HS-5 (cell line): ENCODE data around the gene RTKN.
A peak's percentile ranks its signal among the peaks of the same experiment; 100 is the strongest.
"Not testable (repeated sequence)": the region's sequence is repeated elsewhere in the genome, so short reads cannot be mapped to it uniquely, and the experiment has no call there.

ENCODE experiments used
- DNase-seq: peaks from one replicate; pipeline ENCODE4 v3.0.0-alpha.2; 2012; ENCODE audit warnings: low read depth

Gene RTKN, protein sequence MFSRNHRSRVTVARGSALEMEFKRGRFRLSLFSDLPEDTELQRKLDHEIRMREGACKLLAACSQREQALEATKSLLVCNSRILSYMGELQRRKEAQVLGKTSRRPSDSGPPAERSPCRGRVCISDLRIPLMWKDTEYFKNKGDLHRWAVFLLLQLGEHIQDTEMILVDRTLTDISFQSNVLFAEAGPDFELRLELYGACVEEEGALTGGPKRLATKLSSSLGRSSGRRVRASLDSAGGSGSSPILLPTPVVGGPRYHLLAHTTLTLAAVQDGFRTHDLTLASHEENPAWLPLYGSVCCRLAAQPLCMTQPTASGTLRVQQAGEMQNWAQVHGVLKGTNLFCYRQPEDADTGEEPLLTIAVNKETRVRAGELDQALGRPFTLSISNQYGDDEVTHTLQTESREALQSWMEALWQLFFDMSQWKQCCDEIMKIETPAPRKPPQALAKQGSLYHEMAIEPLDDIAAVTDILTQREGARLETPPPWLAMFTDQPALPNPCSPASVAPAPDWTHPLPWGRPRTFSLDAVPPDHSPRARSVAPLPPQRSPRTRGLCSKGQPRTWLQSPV

GRCh38 chr2:74441690-74442482 lies at the start of gene RTKN:
Gene RTKN, minus strand, starts transcription at chr2:74441937. Its CDS starts 121 bp downstream, at chr2:74441816.
- DNase-seq: no peak

DNA sequence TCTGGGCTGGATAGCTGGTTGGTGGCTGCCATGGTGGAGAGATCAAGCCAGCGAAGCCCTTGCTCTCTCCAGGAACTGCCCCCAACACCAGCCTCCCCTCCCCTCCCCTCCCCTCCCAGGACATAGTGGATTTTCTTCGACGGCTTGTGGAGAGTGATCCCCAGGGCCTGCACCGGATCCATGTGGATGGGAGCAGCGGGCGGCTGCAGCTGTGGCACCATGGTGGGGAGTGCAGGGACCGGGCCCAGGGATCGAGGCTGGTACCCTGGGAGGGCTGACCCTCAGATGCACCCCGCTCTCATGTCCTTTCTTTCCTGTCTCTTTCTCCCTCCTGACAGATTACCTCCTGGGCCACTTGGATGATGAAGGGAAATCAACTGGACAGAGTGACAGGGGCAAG lies 48.2 kb upstream of the RTKN start:
- no peak for DNase-seq

DNA sequence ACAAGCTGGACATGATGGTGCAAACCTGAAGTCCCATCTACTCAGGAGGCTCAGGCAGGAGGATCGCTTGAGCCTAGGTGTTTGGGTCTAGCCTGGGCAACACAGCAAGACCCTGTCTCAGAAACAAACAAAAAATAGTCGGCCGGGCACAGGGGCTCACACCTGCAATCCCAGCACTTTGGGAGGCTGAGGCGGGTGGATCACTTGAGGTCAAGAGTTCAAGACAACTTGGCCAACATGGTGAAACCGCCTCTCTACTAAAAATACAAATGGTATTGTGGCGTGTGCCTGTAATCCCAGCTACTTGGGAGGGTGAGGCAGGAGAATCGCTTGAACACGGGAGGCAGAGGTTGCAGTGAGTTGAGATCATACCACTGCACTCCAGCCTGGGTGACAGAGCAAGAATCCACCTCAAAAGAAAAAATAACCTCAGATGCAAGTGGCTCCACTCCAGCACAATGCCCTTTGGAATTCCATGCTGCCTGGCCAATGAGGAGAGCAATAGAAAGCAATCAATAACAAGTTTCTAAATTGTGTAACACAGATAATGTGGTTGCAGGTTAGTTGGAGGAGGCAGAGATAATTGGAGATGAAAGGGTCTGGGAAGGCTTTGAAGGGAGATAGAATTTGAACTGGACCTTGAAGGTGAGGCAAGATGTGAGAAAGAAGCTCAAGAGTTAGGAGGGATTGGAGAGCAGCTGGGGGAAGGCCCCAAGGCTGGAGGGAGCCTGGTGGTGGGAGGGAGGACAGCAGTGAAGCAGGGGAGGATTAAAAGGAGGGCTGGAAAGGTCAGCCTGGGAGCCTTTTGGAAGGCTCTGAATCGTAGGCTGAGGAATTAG lies 47.1 kb upstream of the RTKN start:
- no peak for DNase-seq

DNA sequence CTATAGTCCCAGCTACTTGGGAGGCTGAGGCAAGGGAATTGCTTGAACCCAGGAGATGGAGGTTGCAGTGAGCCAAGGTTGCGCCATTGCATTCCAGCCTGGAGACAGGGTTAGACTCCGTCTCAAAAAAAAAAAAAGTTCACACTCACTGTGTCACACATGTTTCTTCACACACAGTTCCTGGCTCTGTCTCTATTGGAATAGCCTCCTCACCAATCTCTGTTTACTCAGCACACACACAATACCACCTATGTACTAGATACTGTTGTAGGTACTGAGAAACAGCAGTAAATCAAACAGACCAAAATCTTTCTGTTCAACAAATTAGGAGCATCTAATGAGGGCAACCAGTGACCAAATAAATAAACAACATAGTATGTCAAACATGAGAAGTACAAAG lies 44.4 kb upstream of the RTKN start:
- DNase-seq: no peak

DNA sequence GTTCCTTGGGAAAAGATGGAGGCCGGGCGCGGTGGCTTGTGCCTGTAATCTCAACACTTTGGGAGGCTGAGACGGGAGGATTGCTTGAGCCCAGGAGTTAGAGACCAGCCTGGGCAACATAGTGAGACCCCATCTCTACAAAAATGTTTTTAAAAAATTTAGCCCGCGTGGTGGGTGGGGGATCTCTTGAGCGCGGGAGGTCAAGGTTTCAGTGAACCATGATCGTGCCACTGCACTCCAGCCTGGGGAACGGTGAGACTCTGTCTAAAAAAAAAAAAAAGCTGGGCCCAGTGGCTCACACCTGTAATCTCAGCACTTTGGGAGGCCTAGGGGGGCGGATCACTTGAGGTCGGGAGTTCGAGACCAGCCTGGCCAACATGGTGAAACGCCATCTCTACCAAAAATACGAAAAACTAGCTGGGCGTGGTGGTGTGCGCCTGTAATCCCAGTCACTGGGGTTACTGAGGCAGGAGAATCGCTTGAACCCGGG lies 42.0 kb upstream of the RTKN start:
- not testable (repeated sequence) for DNase-seq

GRCh38 chr2:74482801-74483674 lies 41.3 kb upstream of the RTKN start, which contains the start of the genes CCDC142 and TTC31:
Gene CCDC142, minus strand, starts transcription at chr2:74482998. Its CDS starts 161 bp downstream, at chr2:74482837.
Gene TTC31, plus strand, starts transcription at chr2:74483081. Its CDS starts 15 bp downstream, at chr2:74483096.
- peak; percentile 88 for DNase-seq

DNA sequence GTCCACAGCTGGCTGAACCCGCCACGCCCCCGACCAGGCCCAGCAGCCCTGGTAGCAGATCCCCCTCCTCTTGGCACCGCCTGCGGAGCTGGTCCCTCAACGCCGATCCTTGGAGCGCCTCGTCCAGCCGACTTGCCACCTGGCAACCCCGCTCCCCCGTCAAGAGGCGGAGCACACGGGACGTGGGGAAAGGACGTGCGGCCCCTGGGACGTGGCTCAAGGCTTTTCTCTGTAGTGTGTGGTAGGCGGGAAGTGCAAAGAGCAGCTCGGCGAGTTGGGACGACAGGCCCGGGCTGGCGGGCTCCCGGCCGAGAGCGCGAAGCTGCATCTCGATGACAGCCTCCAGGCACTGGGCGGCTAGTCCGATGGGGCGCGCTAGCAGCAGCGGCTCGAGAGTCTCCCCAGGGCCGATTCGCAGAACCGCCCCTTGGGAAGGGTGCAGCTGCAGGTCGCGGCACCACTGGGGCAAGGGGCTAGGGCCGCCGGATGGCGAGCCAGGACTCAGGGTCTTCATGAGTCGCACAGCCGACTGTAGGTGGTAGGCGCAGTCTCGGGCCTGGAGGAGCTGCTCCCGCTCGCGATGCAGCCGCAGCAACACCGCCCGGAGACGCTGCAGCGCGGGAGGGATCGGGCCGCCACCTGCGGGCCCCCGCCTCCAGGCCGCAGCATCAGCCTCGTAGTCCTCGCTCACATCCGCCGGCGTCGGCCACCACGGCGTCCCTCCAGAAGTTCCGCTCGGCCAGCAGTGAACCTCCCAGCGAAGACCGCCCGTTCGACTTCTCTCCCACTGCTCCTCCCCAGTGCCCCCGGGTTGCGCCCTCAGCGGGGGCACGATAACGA lies 40.4 kb upstream of the RTKN start:
- no peak for DNase-seq

- no peak for DNase-seq
Measured at GRCh38 chr2:74481431-74481830, 39.7 kb upstream of the RTKN start.

DNA sequence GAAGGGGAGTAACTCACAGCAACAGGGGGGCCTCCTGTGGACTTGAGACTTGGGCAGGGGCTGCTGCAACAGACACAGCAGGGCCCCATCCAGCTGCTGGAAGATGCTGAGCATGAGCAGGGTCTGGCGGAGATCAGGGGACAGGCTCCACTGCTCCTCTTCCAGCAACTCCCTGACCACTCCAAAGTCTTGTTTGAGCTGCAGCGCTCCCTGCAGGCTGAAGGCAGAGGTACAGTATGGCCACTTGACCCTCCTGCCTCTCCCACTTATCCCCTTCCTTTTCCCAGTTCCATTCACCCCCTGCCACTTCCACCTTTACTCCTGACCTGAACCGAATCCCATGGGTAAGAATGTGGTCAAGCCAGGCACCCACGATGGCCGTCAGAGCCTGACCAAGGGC lies 33.2 kb upstream of the RTKN start:
- DNase-seq: no peak

GRCh38 chr2:74474481-74474880 lies 32.7 kb upstream of the RTKN start:
- no peak for DNase-seq

- no peak for DNase-seq
Measured at GRCh38 chr2:74472945-74473258, 31.2 kb upstream of the RTKN start.

- no peak for DNase-seq
Measured at GRCh38 chr2:74472086-74472944, 30.6 kb upstream of the RTKN start, which contains the start of gene MRPL53. Gene MRPL53, minus strand, starts transcription at chr2:74472680. Its CDS starts 20 bp downstream, at chr2:74472660.

GRCh38 chr2:74471332-74472065 lies 29.8 kb upstream of the RTKN start:
- DNase-seq: no peak

- not testable (repeated sequence) for DNase-seq
Measured at GRCh38 chr2:74470742-74471141, 29.0 kb upstream of the RTKN start.

DNA sequence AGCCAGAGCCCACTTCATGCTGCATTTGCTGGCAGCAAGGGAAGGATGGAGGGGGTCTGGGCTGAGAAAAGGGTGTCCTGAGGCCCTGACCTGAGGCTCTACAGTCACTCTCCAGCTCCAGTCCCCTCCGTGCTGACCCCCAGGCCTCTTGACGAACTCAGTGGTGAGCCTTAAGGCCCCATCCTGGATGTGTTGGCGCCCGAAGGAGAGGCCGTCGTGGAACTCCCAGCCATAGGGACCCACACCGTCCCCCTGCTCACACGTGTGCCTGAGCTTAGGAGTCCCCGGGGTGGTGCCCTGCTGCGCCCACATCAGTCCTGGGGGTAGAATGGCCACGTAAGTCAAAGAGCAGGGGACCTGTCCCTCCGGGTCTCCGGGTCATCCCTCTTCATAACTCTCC lies 22.7 kb upstream of the RTKN start:
- no peak for DNase-seq

DNA sequence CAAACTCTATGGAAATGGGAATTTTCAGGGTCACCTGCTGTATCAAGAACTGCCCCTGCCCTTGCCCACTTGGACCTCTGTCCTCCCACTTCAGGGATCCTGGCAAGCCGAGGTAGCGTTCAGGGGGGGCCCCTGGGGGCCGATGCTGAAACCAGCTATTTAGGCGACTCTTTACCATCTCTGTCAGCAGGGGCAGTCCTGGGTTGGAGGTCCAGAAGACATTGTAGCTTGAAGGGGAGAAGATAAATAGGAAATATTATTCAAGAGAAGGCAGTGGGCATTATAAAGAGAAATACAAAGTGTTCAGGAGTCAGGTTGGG lies 21.0 kb upstream of the RTKN start:
- DNase-seq: no peak

DNA sequence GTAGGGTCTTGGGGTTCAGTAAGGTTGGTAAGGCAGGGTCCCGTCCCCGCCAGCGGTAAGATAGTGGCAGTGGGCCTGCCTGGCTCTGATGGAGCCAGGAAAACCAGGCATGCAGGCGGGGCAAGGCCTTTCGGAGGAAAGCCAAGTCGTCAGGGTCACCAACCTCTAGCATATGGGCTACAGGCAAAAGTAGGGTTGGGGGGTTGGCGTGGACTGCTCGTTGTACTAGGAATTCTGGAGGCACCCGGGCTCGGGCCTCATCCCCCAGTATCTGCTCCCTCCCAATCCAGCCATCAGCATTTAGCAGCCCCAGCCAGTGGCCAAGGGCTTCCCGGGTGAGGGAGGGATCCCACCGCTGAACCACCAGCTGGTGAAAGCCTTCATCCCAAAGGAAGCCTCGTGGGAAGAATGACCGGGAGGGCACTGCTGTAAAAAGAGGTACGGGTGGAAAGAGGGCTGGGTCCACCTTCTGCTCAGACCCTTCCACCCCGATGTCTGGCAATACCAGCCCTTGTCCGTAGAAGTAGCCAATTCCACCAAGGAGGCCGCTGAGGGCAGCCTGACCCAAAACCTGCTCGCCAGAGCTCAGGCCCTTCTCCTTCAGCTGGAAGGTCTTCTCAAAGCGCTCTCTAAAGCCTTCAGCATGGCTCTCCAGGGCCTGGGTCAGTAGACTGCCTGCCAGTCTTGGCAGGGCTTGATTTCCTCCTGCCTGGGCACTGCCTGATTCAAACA lies 20.5 kb upstream of the RTKN start:
- no peak for DNase-seq
